LoVo (cell line): Measurements from ENCODE around the gene ALLC.

Experiments used
- DNase-seq: peaks from one replicate; pipeline ENCODE4 v3.0.0-alpha.2; 2016; ENCODE audit warnings: low spot score

The ALLC gene

DNA sequence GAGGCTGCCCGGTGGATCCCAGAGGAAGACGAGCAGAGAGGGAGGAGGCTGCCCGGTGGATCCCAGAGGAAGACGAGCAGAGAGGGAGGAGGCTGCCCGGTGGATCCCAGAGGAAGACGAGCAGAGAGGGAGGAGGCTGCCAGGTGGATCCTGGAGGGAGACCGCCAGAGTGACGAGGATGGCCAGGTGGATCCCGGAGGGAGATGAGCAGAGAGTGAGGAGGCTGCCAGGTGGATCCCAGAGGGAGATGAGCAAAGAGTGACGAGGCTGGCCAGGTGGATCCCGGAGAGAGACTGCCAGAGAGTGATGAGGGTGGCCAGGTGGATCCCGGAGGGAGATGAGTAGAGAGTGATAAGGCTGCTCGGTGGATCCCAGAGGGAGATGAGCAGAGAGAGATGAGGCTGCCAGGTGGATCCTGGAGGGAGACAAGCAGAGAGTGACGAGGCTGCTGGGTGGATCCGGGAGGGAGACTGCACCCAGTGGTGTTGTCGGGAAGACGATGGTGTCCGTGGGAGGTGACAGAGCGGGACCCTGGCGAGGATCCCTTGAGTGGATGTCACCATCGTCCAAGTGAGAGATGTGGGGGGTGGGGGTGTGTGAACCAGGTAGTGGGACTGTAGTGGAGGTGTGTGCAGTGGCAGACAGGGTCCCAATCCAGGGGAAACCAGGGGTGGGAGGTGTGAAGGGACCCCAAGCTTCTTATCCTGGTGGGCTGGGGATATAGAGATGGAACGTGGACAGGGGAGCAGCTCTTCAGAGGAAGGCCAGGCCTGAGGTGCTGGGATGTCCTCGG, 67.7 kb downstream of the ALLC start:
- DNase-seq, result no peak

DNA sequence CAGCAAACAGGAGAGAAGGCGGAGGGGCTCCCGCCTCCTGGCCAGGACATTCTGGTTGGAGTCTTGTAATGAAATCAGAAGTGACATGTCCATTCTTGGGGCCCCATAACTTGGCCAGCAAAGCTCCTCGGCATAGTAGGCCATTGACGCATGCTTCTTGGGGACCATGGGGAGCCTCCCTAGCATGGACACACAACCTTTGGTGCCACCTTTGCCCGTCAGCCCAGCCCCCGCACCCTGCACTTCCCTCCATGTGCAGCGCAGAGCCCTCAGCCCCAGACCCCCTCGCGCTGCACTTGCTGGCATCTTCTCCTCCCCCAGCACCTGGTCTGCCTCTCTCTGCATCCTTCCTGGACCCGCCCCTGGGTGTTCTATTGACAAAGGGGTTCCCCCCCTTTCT, 68.5 kb downstream of the ALLC start:
- no peak for DNase-seq

GRCh38 chr2:3727397-3728045, 69.5 kb downstream of the ALLC start:
- no peak for DNase-seq

- DNase-seq, result peak; percentile 37
These were observed 70.4 kb downstream of the ALLC start for GRCh38 chr2:3728104-3729054.

GRCh38 chr2:3729055-3729448, 71.1 kb downstream of the ALLC start:
- DNase-seq, result no peak

- no peak for DNase-seq
These were observed 71.8 kb downstream of the ALLC start for GRCh38 chr2:3729786-3730185.

DNA sequence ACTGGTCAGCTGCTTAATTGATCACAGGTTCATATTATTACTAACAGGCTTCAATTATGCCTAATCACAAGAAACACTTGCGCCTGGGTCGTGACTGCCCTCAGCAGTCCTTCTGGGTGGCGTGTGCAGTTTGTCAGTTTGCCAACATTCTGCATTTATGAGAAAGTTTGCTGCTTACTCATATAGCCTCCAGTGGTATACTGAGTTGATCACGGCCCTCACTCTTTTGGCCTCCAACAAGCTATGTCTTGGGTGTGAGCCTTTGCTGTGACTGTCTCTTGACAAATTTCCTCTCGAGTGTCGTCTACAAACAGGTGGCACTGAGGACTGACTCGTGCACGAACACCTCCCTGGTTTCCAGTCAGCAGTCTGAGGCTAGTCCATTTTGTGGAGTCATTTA, 72.6 kb downstream of the ALLC start:
- DNase-seq, result peak; percentile 2

DNA sequence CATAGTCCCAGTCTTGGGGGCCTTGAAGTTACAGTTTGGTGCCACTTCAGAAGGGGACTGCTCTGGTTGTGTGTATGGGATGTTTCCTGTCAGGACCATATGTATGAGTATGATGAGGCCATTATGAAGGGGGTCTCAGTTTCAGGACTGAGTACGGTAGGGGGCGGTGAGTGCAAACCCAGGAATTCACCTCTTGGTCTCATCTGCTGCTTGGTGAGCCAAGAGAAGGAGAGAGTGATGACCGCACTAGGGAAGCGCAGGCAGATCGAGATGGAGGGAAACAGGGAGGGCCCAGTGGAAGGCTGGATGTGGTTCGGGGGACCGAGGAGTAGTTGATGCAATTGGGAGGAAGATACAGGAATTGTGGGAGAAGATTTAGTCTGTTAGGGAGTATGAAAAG, 73.8 kb downstream of the ALLC start:
- no peak for DNase-seq

DNA sequence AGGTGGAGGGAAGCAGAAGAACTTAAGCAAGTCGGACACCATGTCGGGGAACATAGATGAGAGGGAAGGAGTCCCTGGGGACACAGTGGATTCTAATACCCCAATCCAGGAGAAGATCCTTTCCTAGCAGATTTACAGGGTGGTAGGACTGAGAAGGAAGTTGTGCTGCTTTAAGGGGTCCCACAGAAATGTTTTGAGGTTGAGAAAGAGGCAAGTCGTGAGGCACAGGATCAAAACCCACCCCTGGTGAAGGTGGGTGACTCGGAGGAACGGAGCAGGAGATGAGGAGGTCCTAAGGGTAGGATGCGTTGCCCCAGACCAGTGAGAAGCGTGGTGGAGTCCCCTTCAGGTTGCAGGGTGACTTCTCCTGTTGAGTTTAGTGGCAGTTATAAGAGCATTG, 78.1 kb downstream of the ALLC start:
- DNase-seq, result no peak

DNA sequence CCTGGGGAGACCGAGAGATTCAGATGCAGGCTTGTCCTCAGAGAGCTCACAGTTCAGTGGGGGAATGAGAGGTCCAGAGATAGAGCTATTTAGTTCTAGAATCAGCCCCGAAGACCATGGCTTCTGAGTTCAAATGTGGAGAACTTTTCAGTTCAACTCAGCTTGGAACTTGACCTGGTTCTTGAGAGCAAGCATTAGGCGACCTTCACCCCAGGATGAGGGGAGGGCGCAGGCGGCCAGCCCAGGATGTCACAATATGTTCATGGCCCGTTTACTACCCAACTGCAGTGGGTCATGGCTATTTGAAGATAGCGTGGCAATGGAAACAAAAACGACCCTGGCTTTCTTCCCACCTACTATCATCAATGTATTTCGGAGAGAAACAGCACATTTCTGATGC, 79.1 kb downstream of the ALLC start:
- DNase-seq, result no peak

DNA sequence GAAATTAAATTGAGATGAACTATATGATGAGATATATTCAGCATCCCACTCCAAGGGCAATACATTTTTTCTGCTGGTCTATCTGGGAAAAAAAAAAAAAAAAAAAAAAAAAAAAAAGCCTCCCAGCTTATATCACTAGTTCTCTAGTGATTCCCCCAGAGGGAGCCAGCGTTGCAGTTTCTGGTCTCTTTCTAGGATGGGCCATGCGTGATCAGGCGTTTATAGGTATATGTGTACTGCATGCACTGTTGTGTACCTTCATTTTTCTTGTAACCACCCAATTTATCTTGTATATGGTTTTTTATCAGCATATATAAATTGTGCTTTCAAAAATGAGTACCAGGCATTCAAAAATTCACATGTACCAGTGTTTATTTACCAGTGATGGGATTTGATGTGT, 80.5 kb downstream of the ALLC start:
- DNase-seq, result peak; percentile 5

DNA sequence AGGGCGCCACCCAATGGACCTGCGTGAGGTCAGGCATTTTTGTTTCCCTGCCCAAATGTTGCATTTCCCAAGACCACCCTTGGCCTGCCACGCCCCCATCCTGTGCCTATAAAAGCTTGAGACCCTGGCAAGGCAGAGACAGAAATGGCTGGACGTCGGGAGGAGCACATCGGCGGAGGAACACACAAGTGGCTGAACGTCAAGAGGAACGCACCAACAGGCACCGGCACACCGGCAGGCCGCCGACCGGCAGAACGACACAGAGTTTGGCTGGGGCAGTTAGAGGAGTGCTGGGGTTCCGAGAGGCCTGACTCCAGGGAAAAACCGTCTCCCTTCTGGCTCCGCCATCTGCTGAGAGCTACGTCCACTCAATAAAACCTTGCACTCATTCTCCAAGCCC, 81.3 kb downstream of the ALLC start:
- no peak for DNase-seq

DNA sequence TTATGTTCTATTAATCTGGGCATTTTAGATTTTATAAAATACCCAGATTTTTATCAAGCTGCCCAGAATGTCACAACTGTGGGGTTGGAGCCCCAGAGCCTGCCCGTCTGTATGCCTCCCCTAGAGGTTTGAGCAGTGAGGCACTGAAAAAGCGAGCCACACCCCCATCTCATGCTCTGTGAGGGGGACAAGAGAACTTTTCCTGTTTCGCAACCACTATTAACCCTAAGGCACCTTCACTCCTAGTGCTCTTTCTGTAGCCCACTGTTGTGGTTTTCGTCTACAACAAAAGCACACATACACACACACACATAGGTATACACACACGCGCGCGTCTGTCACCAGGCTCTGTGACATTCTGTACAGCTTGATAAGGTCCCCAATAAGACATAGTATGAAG, 83.4 kb downstream of the ALLC start:
- DNase-seq, result no peak

DNA sequence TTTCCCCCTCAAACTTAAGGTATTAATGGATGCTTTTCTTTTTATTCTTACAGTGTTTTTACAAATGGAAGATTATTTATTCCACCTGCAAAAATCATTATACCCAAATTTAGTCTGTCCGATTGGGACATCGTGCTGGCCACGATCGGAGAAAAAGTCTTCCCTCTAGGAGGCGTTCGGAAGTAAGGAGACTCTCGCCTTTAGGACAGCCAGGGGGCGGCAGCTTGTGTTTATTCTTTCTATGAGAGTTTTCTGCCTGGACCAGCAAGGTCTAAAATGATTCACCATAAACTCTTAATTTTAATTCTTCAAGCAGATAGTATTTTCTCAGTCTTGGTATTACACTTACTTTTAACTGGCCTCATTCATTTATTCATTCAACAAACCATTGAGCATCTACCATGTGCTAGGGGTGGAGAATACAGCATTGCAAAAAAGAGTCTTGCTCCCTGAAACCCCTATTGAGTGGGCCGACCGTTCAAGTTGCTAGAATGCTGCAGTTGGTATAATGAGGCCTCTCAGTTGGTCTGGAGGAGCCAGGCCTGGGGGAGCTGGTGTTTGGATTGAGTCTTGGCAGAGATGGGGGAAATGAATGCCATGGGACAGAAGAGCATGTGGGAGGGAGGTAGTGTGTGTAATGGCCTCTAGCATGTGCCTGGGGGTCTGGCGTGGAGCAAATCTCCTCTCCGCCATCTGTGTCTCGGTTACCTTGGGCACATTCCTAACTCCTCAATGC, 84.0 kb downstream of the ALLC start:
- DNase-seq, result no peak

- DNase-seq, result no peak
These were observed 84.9 kb downstream of the ALLC start for GRCh38 chr2:3742743-3743508.

- no peak for DNase-seq
These were observed 86.1 kb downstream of the ALLC start for GRCh38 chr2:3743951-3744555.

DNA sequence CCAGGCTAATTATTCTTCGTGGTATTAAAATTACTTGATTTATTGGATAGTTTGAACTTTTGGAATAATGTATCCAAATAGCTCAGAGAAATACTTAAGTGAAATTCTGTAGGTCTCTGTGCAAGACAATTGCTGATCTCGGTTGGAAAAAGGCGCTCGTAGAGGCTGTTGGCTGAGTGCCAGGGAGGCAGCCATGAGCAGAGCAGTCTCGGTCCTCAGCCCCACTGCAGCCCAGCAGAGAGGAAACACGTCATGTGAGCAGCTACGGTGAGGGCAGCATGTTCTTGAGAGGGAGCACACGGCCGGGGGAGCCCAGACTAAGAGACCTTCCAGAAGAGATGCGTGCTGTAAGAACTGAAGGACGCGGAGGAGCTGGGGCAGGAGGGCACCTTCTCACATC, 87.9 kb downstream of the ALLC start:
- DNase-seq, result no peak

DNA sequence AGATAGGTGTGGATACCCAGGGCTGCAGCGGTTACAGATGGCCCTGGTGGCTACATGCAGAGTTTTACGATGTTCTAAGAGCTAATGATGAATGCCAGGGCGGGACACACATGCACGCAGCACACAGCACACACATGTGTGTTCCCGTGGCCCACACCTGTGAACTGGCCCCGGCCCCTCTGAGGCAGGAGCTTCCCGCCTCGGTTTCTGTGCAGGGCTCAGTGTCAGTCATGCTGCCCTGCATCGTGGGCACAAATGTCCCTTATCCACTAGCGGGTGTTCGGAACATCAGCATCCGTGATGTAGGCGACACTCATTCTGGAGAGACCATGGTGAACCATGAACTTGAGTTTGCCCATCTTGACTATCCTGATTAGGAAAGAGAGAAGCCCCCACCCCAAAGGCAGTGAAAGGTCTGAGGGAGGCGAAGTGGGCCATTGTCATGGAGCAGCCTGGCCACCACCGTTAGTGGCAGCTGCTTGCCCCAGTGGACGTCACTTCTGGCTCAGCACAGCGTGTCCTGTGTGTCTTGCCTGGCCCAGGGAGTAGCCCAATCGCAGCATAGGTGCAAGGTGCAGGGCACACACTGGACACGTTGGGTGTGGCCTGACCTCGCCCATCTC, 89.1 kb downstream of the ALLC start:
- DNase-seq, result no peak

GRCh38 chr2:3747826-3748225, 89.8 kb downstream of the ALLC start:
- DNase-seq, result no peak

DNA sequence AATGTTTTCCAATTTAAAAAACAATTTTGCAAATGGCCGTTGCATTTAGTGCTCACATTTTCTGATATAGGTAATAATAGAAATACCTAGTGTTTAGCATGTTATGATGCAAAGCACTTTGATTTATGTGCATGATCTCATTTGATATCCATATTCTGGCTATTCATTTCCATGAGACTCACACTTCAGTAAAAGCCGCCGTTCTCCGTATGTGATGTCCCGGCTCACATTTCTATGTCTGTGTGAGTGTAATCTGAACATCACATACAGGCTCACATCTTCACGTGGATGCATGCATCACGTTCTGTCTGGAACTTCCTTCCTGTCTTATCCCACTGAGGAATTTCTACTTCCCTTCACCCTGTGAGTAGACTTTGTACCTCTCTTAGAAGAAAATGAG, 91.2 kb downstream of the ALLC start:
- DNase-seq, result no peak
